Measurements from ENCODE around the gene PTPRB.

GRCh38 chr12:70557583-70558191, 79.5 kb downstream of the PTPRB start:
- TF ChIP-seq CTCF (IDR thresholded peaks at IDR 0.05; ENCODE audit: extremely low read depth in 1 of 2, insufficient read depth in 1 of 2, low read depth in 1 of 2, low read length in 2 of 2) = no peak
- TF ChIP-seq EZH2 (IDR thresholded peaks at IDR 0.05; ENCODE audit: borderline replicate concordance, low read depth, low read length, severe bottlenecking) = no peak
- TF ChIP-seq POLR2AphosphoS5 (IDR thresholded peaks at IDR 0.05; ENCODE audit: insufficient read depth, low read depth, low read length) = no peak
- TF ChIP-seq POLR2A (IDR thresholded peaks at IDR 0.05; ENCODE audit: low read depth, low read length) = no peak
- TF ChIP-seq JUN (IDR thresholded peaks at IDR 0.05; ENCODE audit: borderline replicate concordance, insufficient read depth, insufficient read length, low read depth) = no peak
- no peak for TF ChIP-seq MAX (IDR thresholded peaks at IDR 0.05; ENCODE audit: insufficient read depth, insufficient read length)
